GOT3 (cell line): ENCODE data around the gene TPST1.
"Not testable (repeated sequence)": the region's sequence is repeated elsewhere in the genome, so short reads cannot be mapped to it uniquely, and the experiment has no call there.

ENCODE experiments used
- DNase-seq: peaks from one replicate; lab custom pipeline; 2025; ENCODE audit warnings: mixed read lengths; lab: John Stamatoyannopoulos, UW

TPST1 gene

GRCh38 chr7:66188645-66189044 lies 16.5 kb upstream of the TPST1 start:
- no peak for DNase-seq

- no peak for DNase-seq
These were observed 15.2 kb upstream of the TPST1 start for GRCh38 chr7:66189695-66190503.

GRCh38 chr7:66190504-66190857 lies 14.7 kb upstream of the TPST1 start:
- no peak for DNase-seq

- DNase-seq = no peak
These were observed 11.9 kb upstream of the TPST1 start for GRCh38 chr7:66193146-66193725.

GRCh38 chr7:66198469-66198868 lies 6.7 kb upstream of the TPST1 start:
- DNase-seq = no peak

- no peak for DNase-seq
These were observed 6.2 kb upstream of the TPST1 start for GRCh38 chr7:66198956-66199355.

- no peak for DNase-seq
These were observed 2.7 kb upstream of the TPST1 start for GRCh38 chr7:66202441-66202840.

- no peak for DNase-seq
These were observed 582 bp downstream of the TPST1 start for GRCh38 chr7:66205741-66206090.

- DNase-seq = no peak
These were observed 1.2 kb downstream of the TPST1 start for GRCh38 chr7:66206119-66206933.

GRCh38 chr7:66206934-66207240 lies 1.8 kb downstream of the TPST1 start:
- no peak for DNase-seq

GRCh38 chr7:66207540-66207939 lies 2.4 kb downstream of the TPST1 start:
- no peak for DNase-seq

GRCh38 chr7:66211429-66211828 lies 6.3 kb downstream of the TPST1 start:
- no peak for DNase-seq

GRCh38 chr7:66213637-66214036 lies 8.5 kb downstream of the TPST1 start:
- DNase-seq = no peak

GRCh38 chr7:66216687-66217086 lies 11.6 kb downstream of the TPST1 start:
- DNase-seq = no peak

GRCh38 chr7:66219805-66220204 lies 14.7 kb downstream of the TPST1 start:
- no peak for DNase-seq

GRCh38 chr7:66221442-66221841 lies 16.3 kb downstream of the TPST1 start:
- DNase-seq = no peak

- DNase-seq = no peak
These were observed 22.7 kb downstream of the TPST1 start for GRCh38 chr7:66227808-66228207.

- DNase-seq = not testable (repeated sequence)
These were observed 26.4 kb downstream of the TPST1 start for GRCh38 chr7:66231326-66232216.

GRCh38 chr7:66233638-66234037 lies 28.5 kb downstream of the TPST1 start:
- DNase-seq = no peak

- DNase-seq = no peak
These were observed 31.7 kb downstream of the TPST1 start for GRCh38 chr7:66236713-66237303.

- DNase-seq = no peak
These were observed 33.0 kb downstream of the TPST1 start for GRCh38 chr7:66237906-66238772.
